SK-N-SH (cell line): Measurements from ENCODE around the gene SESN1.

ENCODE experiments used
- EZH2phosphoT487 ChIP-seq: fragments of 200-600 bp; sonication (generic); IDR thresholded peaks from 2 replicates; pipeline ENCODE4 v1.6.1; 2017; ENCODE audit warnings: low read depth, mixed run types, mild to moderate bottlenecking, antibody characterized with exemption, moderate library complexity, borderline replicate concordance
- FOXJ3 ChIP-seq: sonication (generic); formaldehyde crosslinking; IDR thresholded peaks from 2 replicates; pipeline ENCODE4 v1.5.1; 2020; ENCODE audit warnings: mild to moderate bottlenecking, missing genetic modification reagents
- GABPA ChIP-seq: IDR thresholded peaks from 2 replicates; pipeline ENCODE4 v1.4.0; 2012; ENCODE audit warnings: low read depth, mild to moderate bottlenecking
- TF ChIP-seq, protein P1 (sequence below): fragments of 150-350 bp; IDR thresholded peaks from 2 replicates; pipeline ENCODE4 v1.6.1; 2017; ENCODE audit warnings: antibody characterized with exemption, low read length, low read depth, borderline replicate concordance
- TF ChIP-seq, protein P2 (sequence below): fragments of 200-600 bp; sonication (generic); IDR thresholded peaks from 2 replicates; pipeline ENCODE4 v1.6.1; 2017; ENCODE audit warnings: antibody characterized with exemption, mild to moderate bottlenecking, moderate library complexity

DNA sequence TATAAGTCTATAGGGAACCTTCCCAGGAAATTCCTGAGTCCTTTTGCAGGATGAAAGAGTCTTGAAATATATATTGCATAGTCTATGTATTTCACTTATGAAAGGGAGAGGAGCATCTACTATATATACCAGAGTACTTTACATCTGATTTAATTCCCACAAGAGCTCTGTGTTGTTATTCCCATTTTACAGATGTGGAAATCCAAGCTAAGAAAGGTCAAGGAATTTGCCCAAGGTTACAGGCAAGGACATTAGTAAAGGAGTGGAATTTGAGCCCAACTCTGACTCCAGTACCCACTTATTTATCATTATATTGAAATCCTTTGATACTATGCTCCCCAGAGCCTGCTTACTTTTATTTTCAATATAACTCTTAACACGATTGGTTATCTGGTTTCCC, 2.6 kb downstream of the SESN1 start:
- TF ChIP-seq, protein P1, sequence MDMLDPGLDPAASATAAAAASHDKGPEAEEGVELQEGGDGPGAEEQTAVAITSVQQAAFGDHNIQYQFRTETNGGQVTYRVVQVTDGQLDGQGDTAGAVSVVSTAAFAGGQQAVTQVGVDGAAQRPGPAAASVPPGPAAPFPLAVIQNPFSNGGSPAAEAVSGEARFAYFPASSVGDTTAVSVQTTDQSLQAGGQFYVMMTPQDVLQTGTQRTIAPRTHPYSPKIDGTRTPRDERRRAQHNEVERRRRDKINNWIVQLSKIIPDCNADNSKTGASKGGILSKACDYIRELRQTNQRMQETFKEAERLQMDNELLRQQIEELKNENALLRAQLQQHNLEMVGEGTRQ = no peak
- no peak for TF ChIP-seq EZH2phosphoT487
- TF ChIP-seq, protein P2, sequence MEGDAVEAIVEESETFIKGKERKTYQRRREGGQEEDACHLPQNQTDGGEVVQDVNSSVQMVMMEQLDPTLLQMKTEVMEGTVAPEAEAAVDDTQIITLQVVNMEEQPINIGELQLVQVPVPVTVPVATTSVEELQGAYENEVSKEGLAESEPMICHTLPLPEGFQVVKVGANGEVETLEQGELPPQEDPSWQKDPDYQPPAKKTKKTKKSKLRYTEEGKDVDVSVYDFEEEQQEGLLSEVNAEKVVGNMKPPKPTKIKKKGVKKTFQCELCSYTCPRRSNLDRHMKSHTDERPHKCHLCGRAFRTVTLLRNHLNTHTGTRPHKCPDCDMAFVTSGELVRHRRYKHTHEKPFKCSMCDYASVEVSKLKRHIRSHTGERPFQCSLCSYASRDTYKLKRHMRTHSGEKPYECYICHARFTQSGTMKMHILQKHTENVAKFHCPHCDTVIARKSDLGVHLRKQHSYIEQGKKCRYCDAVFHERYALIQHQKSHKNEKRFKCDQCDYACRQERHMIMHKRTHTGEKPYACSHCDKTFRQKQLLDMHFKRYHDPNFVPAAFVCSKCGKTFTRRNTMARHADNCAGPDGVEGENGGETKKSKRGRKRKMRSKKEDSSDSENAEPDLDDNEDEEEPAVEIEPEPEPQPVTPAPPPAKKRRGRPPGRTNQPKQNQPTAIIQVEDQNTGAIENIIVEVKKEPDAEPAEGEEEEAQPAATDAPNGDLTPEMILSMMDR = no peak
- TF ChIP-seq GABPA = no peak
- no peak for TF ChIP-seq FOXJ3 (CRISPR knock-in tag)
